GM19023 (cell line): ENCODE results near the gene CAPZB.

Experiments used
- ATAC-seq: cut with Tn5 transposase; IDR thresholded peaks from one replicate; pipeline ENCODE4 v1.9.1; 2021; ENCODE audit warnings: mild to moderate bottlenecking, moderate library complexity; ENCODE audit not compliant: unreplicated experiment

Gene CAPZB

GRCh38 chr1:19336543-19336942, 148.8 kb downstream of the CAPZB start:
- no peak for ATAC-seq

GRCh38 chr1:19333587-19334354, 151.6 kb downstream of the CAPZB start:
- ATAC-seq = no peak

GRCh38 chr1:19332832-19333231, 152.5 kb downstream of the CAPZB start:
- no peak for ATAC-seq

- no peak for ATAC-seq
These were observed 154.0 kb downstream of the CAPZB start for GRCh38 chr1:19331262-19331878.

GRCh38 chr1:19330449-19331135, 154.7 kb downstream of the CAPZB start:
- ATAC-seq = no peak

GRCh38 chr1:19329611-19330010, 155.7 kb downstream of the CAPZB start:
- ATAC-seq = no peak

GRCh38 chr1:19329188-19329587, 156.2 kb downstream of the CAPZB start:
- ATAC-seq = no peak

GRCh38 chr1:19328486-19328885, 156.9 kb downstream of the CAPZB start:
- no peak for ATAC-seq

- no peak for ATAC-seq
These were observed 157.6 kb downstream of the CAPZB start for GRCh38 chr1:19327736-19328135.

- ATAC-seq = no peak
These were observed 158.0 kb downstream of the CAPZB start for GRCh38 chr1:19327301-19327700.

GRCh38 chr1:19326748-19327065, 158.6 kb downstream of the CAPZB start:
- no peak for ATAC-seq

- no peak for ATAC-seq
These were observed 159.2 kb downstream of the CAPZB start for GRCh38 chr1:19325958-19326747.

GRCh38 chr1:19325368-19325957, 159.9 kb downstream of the CAPZB start:
- ATAC-seq = no peak

- no peak for ATAC-seq
These were observed 160.7 kb downstream of the CAPZB start for GRCh38 chr1:19324665-19324990.

GRCh38 chr1:19323987-19324664, 161.2 kb downstream of the CAPZB start:
- no peak for ATAC-seq

GRCh38 chr1:19322481-19322880, 162.9 kb downstream of the CAPZB start:
- no peak for ATAC-seq

- ATAC-seq = no peak
These were observed 164.3 kb downstream of the CAPZB start for GRCh38 chr1:19321071-19321470.

GRCh38 chr1:19319196-19319595, 166.1 kb downstream of the CAPZB start:
- ATAC-seq = no peak

GRCh38 chr1:19317126-19317910, 168.0 kb downstream of the CAPZB start:
- no peak for ATAC-seq
